Activated CD4-positive, alpha-beta T cell treated with anti-CD3 and anti-CD28 coated beads for 4 hours (primary cell): ENCODE measurements around the gene CYB561D2.

Experiments used
- DNase-seq, 2 donors: peaks; one replicate each; pipeline ENCODE4 v3.0.0-alpha.2; 2020

The CYB561D2 gene

GRCh38 chr3:50365842-50366220 is 15.2 kb downstream of the CYB561D2 start:
- no peak for DNase-seq

GRCh38 chr3:50369012-50369670 is 18.5 kb downstream of the CYB561D2 start:
- no peak for DNase-seq

- DNase-seq: no peak
These were observed 19.9 kb downstream of the CYB561D2 start for GRCh38 chr3:50370594-50370993.

- no peak for DNase-seq
These were observed 20.5 kb downstream of the CYB561D2 start for GRCh38 chr3:50371133-50371685.

GRCh38 chr3:50372349-50372748 is 21.7 kb downstream of the CYB561D2 start:
- DNase-seq: no peak

- no peak for DNase-seq
These were observed 22.7 kb downstream of the CYB561D2 start for GRCh38 chr3:50373146-50374051.

- no peak for DNase-seq
These were observed 23.9 kb downstream of the CYB561D2 start for GRCh38 chr3:50374363-50375257.

- DNase-seq: no peak
These were observed 24.7 kb downstream of the CYB561D2 start for GRCh38 chr3:50375258-50375931.

GRCh38 chr3:50378024-50378423 is 27.4 kb downstream of the CYB561D2 start:
- no peak for DNase-seq

GRCh38 chr3:50378757-50379156 is 28.1 kb downstream of the CYB561D2 start:
- DNase-seq: no peak

- DNase-seq: no peak
These were observed 29.9 kb downstream of the CYB561D2 start for GRCh38 chr3:50380405-50381085.

GRCh38 chr3:50381383-50381782 is 30.7 kb downstream of the CYB561D2 start:
- no peak for DNase-seq

- no peak for DNase-seq
These were observed 32.1 kb downstream of the CYB561D2 start for GRCh38 chr3:50382722-50383121.

GRCh38 chr3:50383750-50384149 is 33.1 kb downstream of the CYB561D2 start:
- no peak for DNase-seq

GRCh38 chr3:50385754-50386153 is 35.1 kb downstream of the CYB561D2 start:
- no peak for DNase-seq

GRCh38 chr3:50388016-50388719 is 37.5 kb downstream of the CYB561D2 start:
- no peak for DNase-seq

GRCh38 chr3:50388720-50389413 is 38.2 kb downstream of the CYB561D2 start:
- DNase-seq: no peak

- no peak for DNase-seq
These were observed 38.7 kb downstream of the CYB561D2 start for GRCh38 chr3:50389414-50389767.

GRCh38 chr3:50390508-50391224 is 40.0 kb downstream of the CYB561D2 start:
- no peak for DNase-seq
